IPS DF 19.7 (cell line): ENCODE results near the gene MATCAP1.

Experiments
- DNase-seq: peaks from one replicate; pipeline ENCODE4 v3.0.0-alpha.2; 2013; ENCODE audit warnings: low read depth, low spot score

Gene MATCAP1

DNA sequence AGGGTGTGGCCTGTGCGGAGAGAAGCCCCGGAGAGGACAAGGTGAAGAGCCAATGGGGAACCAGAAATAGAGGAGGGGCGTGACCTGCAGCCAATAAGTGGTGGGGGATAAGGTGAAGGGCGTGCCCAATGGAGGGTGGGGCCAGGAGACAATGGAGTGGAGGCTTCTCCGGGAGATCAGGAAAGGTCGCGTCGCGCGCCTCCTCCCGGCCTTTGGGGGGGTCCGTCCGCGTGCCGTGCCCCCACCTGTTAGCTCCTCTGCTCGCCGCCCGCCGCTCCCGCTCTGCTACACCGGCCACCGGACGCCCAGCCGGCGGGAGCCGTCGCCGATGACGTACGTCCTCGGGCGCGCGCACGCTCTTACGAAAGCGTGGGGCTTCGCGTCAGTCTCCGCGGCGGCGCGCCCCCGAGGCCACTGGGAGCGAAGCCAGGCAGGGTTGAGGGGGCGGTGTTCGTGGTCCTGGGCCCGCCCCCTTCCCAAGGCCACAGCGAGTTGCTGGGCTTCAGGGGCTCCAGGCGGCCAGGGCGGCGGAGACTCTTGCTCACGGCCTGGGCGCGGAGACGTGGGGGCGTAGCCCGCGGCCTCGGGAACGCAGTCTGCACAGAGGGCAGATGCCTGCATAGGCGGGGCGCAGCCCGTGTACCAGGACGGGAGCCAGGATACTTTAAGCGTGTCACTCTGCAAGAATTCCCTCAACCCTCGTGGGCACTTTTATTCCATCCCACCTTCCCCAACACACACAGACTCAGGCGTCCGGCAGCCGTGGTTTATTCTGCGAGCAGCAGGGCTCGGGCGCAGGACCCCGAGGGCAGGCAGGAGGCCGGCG is at the start of gene MATCAP1:
Gene MATCAP1, minus strand, starts transcription at position 337 of the 826 bp plus-strand sequence. CDS start 3,353 bp downstream, outside the sequence.
- peak; percentile 94 for DNase-seq

- no peak for DNase-seq
Observed at GRCh38 chr16:67230809-67231660, 47.3 kb upstream of the MATCAP1 start.

DNA sequence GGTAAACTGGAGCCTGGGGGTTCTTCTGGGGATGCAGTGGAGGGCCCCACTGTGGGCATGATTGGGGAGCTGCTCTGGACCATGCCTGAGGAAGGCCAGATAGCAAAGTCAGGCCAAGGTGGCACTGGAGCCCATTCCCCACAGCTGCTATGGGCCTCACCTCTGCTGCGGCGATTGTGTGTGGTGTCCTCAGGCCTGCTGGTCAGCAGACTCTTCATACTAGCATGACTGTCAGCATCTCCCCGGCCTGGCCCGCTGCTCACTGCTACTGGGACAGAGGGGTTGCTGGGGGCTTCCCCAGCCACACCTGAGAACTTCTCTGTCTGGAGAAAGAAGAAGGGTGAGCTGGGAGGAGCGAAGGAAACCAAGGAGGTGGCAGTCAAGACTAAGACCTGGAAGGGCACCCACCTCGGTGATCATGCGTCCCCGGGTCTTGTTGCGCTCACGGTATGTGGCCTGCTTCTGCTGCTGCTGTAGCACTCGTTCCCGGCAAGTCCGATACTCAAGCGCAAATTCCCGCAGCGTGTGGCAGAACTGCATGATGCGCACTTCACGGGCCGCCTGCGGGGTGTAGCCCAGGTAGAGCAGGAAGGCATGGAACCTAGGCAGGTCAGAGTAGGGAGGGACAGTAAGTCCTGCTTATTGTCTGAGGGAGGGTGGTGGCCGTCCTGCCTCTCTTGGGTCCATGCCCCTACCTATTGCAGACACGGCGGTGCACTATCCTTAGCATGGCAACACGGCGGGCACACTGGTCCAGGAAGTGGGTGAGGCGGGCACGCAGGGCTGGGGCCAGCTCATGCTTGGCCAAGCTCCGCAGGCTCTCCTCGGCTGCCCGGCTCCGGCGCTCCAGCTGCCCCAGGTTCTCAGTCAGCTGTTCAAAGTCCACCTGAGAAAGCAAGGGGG is 46.4 kb upstream of the MATCAP1 start:
- no peak for DNase-seq

DNA sequence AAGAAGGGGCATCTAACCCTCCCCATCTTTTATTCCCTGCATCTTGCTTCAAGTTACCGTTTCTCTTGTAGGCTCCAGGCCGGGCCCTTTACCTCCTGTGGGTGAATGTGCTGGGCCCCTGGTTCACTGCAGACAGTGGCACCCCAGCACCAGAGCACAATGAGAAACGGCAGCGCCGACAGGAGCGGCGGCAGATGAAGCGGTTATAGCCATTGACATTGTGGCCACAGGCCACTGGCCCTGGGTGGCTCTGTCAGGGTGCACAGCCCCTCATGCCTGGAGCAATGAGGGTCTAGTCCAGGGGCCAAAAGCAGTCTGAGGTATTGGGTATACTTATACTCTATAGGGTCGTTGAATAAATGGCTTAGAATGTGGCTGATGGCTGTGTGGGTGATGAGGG is 45.1 kb upstream of the MATCAP1 start:
- no peak for DNase-seq

DNA sequence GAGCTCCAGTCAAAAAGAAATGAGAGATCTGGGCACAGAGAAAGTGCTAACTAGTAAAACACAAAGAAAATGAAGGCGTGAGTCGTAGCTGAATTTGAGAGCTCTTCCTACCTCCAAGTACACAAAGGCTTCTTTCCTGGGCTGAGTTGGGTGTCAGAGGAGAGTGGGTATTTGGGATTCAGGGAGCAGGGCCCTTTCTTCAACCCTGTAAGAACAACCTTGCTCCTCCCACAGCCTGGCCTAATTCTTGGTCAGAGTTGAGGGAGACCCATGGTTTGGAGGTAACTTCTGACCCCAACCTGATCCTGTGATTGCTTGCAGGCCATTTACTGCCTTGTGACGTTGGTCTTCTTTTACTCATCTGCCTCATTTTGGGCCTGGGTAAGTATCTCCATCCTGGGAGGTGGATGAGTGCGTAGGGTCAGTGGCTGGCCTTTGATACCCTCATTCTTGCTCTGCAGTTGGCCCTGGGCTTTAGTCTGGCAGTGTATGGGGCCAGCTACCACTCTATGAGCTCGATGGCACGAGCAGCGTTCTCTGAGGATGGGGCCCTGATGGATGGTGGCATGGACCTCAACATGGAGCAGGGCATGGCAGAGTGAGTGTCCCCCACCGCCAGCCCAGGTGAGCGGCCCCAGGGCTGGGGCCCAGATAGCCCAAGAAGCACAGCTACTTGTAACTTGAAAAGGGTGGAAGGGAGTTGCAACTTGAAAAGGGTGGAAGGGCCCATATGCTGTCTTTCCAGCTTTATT is 44.4 kb upstream of the MATCAP1 start:
- no peak for DNase-seq

GRCh38 chr16:67227567-67227921 is 43.8 kb upstream of the MATCAP1 start:
- DNase-seq = no peak

DNA sequence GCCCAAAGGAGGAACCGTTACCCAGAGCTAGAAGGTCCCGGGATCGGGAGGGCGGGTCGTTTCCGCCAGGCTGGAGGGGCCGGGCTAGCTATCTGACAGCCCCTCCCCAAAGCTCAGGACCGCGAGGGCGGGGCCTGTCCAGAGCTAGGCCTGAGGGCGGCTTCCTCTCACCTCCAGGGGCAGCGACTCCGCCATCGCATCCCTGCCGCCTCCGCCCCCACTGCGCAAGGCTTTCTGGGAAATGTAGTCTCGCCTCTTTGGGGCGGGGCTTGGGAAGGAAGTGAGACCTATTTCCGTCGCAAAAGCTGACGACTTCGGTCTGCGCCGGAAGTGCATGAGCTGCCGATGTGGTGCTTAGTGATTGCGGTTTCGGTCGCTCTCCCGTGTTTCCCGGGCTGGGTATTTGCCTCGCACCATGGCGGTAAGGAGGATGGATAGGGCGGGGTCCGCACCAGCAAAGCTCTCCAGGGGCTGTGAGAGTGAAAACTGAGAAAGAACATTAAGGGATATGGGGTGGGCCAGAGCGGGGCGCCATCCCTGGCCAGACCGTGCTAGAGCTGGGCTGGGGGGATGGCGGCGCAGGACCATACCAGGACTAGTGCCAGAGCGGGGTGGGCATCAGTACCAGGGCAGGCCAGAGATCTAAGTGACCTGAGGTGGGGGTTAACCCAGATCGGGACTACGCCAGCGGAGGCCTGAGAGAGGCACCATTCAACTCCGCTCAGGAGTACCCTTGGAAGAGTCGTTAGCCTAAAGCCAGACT is 43.2 kb upstream of the MATCAP1 start, which contains the start of gene TMEM208:
Gene TMEM208, plus strand, starts transcription at position 327 of the 763 bp plus-strand sequence. Its CDS starts 89 bp downstream, at position 416.
- DNase-seq = peak; percentile 91

DNA sequence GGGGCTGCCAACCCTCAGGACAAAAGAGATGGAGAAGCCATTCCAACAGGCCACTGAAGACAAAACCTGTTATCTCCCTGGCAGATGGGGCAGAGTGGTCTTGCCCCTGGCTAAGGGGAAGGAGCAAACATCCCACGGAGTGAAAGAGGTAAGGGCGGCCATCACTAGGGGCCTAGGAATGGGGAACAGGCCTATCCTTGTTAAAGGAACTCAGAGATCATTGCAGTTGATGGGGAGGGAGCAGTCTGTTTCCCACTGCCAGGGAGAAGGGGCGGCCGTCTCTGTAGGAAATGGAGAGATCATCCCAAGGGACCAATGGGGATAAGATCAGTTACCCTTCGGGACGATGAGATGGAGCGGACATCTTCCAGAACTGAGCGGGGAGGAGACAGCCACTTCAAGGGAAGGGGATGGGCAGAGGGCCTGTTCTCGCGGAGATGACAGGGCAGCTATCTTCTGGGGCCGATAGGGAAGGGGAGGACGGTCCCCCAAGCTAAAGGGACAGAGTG is 42.6 kb upstream of the MATCAP1 start:
- no peak for DNase-seq

GRCh38 chr16:67223992-67224391 is 40.2 kb upstream of the MATCAP1 start:
- no peak for DNase-seq

DNA sequence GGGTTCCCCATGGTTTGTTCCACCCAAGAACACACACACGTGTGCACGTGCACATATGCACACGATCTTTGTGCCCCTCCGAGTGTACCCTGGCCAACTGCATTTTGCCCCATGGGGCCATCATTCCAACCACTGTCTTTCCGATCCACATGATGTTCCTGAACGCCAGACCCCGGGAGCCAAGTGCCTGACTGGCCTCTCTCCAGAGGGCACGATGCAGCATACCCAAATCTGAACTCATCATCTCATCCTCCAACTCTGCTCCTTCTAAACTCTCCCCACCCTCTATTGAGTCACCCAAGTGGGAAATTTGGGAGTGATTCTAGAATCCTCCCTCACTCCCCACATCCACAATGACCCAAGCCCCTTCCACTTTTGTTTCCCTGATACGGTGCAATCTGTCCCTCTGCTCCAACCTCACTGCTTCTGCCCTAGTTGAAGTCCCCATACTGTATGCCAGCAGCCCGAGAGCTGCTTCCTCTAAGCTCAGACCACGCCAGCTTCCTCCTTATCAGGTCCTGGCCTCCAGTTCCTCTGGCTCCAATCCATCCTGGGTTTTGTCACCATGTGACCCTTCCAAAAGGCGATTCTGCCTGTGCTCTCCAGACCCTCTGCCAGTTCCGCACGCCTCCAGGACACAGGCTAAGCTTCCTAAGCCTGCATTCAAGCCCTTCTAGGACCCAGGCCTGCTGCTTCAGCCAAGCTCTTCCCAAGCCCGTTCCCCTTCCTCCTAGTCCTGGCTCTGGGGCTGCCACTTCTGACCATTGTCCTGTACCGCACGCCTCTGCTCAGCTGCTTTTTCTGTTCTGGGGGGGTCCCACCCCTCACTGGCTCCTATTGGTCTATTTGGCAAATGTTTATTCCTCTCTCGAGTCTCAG is 33.1 kb upstream of the MATCAP1 start:
- no peak for DNase-seq

GRCh38 chr16:67215706-67216105 is 31.9 kb upstream of the MATCAP1 start:
- no peak for DNase-seq

- no peak for DNase-seq
Observed at GRCh38 chr16:67213197-67214019, 29.6 kb upstream of the MATCAP1 start.

DNA sequence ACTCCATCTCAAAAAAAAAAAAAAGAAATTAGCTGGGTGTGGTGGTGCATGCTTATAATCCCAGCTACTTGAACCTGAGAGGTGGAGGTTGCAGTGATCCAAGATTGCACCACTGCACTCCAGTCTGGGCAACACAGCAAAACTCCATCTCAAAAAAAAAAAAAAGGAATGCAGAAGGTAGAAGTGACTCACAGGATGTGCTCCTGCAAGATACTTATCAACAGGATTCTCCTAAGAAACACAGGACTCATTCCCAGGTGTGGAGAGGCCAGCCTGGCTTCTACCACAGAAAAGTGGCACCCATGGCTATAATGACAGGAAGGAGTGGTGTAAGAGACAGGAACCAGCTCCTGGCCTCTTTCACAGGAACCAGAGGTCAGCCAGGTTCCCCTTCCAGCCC is 29.0 kb upstream of the MATCAP1 start:
- no peak for DNase-seq

- no peak for DNase-seq
Observed at GRCh38 chr16:67211674-67212073, 27.9 kb upstream of the MATCAP1 start.

DNA sequence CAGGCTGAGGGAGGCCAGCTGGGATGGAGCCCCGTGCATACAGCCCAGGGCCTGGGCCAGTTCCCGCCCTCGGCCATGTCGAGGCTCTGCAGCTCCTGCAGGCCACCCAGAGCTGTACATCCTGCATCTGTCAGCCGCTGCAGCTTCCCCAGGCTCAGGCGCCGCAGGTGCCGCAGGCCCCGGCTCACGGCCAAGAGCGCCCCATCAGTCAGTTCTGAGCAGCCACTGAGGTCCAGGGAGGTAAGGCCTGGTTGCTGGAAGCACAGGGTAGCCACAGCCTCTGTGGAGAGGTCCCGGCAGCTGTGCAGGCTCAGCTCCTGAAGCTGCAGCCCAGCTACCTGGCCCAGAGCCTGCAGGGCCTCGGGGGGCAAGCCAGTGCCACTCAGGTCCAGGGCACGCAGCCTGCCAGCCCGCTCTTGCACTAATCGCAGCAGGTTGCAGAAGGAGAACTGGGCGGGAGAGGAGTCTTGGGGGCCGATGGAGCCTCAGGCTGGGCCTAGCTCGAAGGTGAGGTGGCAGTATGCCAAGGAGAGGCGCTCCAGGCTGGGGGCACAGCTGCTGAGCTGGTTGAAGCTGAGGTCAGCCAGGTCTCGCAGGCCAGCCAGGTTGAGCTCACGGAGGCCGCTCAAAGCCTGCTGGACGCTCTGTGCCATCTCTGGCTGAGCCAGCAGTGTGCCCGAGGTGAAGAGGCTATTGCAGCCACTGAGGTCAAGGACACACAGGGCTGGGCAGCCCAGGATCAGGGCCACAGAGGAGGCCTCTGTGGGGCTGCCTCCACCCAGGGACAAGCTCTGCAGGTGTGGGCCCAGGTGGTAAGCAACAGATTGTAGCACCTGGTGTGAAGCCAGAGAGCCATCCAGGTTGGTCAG is 26.5 kb upstream of the MATCAP1 start:
- no peak for DNase-seq

DNA sequence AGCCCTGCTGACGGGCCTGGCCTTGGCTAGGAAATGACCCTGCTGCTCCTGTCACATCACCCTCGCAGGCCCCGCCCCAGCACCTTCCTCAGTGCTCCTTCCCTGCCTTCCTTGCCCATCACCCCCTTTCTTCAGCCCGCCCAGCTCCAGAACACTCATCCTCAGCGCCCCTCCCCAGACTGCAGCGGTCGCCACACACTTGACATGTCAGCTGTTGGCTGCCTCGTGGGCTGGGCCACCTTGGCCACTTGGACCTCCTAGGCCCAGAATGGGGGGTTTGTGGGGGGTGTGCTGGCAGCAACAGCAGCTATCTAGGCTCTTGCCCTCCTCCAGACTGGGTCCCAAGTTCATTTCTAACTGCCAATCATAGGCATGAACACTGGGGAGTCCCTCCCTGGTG is 25.8 kb upstream of the MATCAP1 start:
- no peak for DNase-seq
